ENCODE data around the gene FASLG. TPM values are rescaled to one million over a fixed set of nuclear protein-coding genes. Genes with fewer than 3 reads are reported as not detected.

FASLG gene
- total RNA-seq, 4 donors from 2014 or later = 0.15 to 0.57 (median 0.21) TPM; not detected in 1

GRCh38 chr1:172653015-172653709 lies 5.7 kb upstream of the FASLG start:
- intact Hi-C loops (cut with DNase I) = no loop called here
- H3K9me3 ChIP-seq = no peaks in the 10 kb centered on the region
- no peak for TF ChIP-seq POLR2A (IDR thresholded peaks at IDR 0.05)
- TF ChIP-seq, protein P1, sequence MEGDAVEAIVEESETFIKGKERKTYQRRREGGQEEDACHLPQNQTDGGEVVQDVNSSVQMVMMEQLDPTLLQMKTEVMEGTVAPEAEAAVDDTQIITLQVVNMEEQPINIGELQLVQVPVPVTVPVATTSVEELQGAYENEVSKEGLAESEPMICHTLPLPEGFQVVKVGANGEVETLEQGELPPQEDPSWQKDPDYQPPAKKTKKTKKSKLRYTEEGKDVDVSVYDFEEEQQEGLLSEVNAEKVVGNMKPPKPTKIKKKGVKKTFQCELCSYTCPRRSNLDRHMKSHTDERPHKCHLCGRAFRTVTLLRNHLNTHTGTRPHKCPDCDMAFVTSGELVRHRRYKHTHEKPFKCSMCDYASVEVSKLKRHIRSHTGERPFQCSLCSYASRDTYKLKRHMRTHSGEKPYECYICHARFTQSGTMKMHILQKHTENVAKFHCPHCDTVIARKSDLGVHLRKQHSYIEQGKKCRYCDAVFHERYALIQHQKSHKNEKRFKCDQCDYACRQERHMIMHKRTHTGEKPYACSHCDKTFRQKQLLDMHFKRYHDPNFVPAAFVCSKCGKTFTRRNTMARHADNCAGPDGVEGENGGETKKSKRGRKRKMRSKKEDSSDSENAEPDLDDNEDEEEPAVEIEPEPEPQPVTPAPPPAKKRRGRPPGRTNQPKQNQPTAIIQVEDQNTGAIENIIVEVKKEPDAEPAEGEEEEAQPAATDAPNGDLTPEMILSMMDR (IDR thresholded peaks at IDR 0.05) = no peak
- no peaks in the 10 kb centered on the region for H3K4me1 ChIP-seq
- H3K27ac ChIP-seq = no peak overlapping the region
- H3K27me3 ChIP-seq = no peaks in the 10 kb centered on the region
- WGBS, 2 donors = 26 to 32% methylated on average over 5 of the region's 5 CpGs
- no peak for DNase-seq
- no peaks in the 10 kb centered on the region for H3K36me3 ChIP-seq
- no peak overlapping the region for H3K4me3 ChIP-seq

DNA sequence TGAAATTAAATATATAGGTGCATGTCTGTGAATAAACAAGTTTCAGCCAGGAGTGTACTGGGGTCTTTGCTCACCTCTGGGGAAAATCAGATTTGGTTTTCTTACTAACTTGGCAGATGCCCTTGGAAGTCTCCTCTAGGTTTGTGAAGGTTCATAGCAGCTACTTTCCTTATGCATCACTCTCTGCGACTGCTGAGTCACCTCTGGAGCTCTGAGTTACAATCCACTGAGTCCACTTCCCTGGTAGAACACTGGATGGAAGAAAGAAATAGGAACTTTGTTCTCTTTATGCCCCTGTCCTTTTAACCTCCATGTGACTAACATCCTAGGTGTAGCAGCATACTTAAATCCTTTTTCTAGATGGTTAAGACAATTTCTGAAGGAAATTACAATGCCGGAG lies 4.4 kb upstream of the FASLG start:
- Histone ChIP-seq H3K27me3 (no peaks in the 10 kb centered on the region), H3K4me1 (no peaks in the 10 kb centered on the region), H3K4me3 (no peak overlapping the region), H3K9me3 (no peaks in the 10 kb centered on the region), H3K27ac (no peak overlapping the region), H3K36me3 (no peaks in the 10 kb centered on the region)
- WGBS, 2 donors = 84 to 93% methylated on average over 2 of the region's 2 CpGs
- intact Hi-C loops (cut with DNase I) = no loop called here
- TF ChIP-seq, protein P1 (IDR thresholded peaks at IDR 0.05) = no peak
- no peak for TF ChIP-seq POLR2A (IDR thresholded peaks at IDR 0.05)
- no peak for DNase-seq

GRCh38 chr1:172656576-172656975 lies 2.3 kb upstream of the FASLG start:
- intact Hi-C loops (cut with DNase I) = no loop called here
- 62 to 87% methylated on average over 6 of the region's 6 CpGs for WGBS, 2 donors

DNA sequence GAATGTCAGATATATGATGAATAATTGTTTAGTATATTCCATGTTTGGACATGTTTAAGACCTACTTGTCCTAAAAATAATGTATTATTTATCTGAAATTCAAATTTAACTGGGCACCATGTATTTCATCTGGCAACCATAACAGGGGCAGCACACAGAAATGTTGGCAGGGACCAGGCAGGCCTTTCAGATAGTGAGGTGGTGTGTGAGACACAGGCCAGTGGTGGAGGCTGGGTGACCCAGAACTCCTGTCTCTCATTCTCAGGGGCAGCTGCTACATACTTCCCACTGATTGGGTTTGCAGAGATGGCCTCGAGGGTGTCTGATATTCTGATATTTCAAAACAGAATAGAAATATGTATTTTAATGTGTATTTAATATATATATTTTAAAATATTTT lies 1.3 kb upstream of the FASLG start:
- Histone ChIP-seq H3K36me3 (no peaks in the 10 kb centered on the region), H3K27ac (no peak overlapping the region), H3K9me3 (no peaks in the 10 kb centered on the region), H3K4me1 (no peaks in the 10 kb centered on the region), H3K4me3 (no peak overlapping the region), H3K27me3 (no peaks in the 10 kb centered on the region)
- TF ChIP-seq, protein P1 (IDR thresholded peaks at IDR 0.05) = no peak
- TF ChIP-seq POLR2A (IDR thresholded peaks at IDR 0.05) = no peak
- DNase-seq = no peak
- intact Hi-C loops (cut with DNase I) = no loop called here
- WGBS, 2 donors = 77 to 100% methylated on average over 1 of the region's 1 CpG

More at GRCh38 chr1:172656576-172656975, 2.3 kb upstream of the FASLG start:
- DNase-seq = no peak
- Histone ChIP-seq H3K36me3 (no peaks in the 10 kb centered on the region), H3K4me3 (no peak overlapping the region), H3K27ac (no peak overlapping the region), H3K27me3 (no peaks in the 10 kb centered on the region), H3K4me1 (no peaks in the 10 kb centered on the region), H3K9me3 (no peaks in the 10 kb centered on the region)
- no peak for TF ChIP-seq POLR2A (IDR thresholded peaks at IDR 0.05)
- TF ChIP-seq, protein P1 (IDR thresholded peaks at IDR 0.05) = no peak

DNA sequence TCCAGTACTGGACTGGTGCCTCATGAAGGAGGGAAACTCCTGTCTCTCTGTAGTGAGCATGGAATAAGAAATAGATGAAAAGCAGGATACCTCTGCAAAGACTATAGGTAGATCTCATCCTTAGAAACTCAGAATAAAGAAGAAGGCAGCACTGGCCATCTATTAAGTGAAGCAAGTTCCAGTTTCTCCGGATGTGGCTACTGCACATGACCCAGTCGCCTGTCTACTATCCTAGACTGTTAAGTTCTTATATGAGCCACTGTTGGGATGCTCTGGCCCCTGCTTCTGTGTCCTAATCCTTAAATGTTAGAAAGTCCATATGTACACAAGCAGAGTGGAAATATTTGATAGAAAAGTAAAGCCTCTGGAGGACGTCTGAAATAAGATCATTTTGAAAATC lies 2.2 kb downstream of the FASLG start:
- DNase-seq = no peak
- H3K4me1 ChIP-seq = no peaks in the 10 kb centered on the region
- no peak overlapping the region for H3K27ac ChIP-seq
- intact Hi-C loops (cut with DNase I) = no loop called here
- H3K4me3 ChIP-seq = peak overlapping the region in 1 of 4 donors; percentile 4
- no peaks in the 10 kb centered on the region for H3K27me3 ChIP-seq
- TF ChIP-seq POLR2A (IDR thresholded peaks at IDR 0.05) = no peak
- TF ChIP-seq, protein P1 (IDR thresholded peaks at IDR 0.05) = no peak
- no peaks in the 10 kb centered on the region for H3K9me3 ChIP-seq
- 65 to 80% methylated on average over 3 of the region's 3 CpGs for WGBS, 2 donors
- H3K36me3 ChIP-seq = no peaks in the 10 kb centered on the region
